Measurements from ENCODE around the gene TAS2R60. TPM values are rescaled to one million over a fixed set of nuclear protein-coding genes. Genes with fewer than 3 reads are reported as not detected.

TAS2R60 gene
- polyA plus RNA-seq, 3 donors: not detected

- no peak for DNase-seq (ENCODE audit: extremely low read depth in 1 of 11, low read depth in 9 of 11, low spot score in 4 of 11)
Measured at GRCh38 chr7:143492799-143493739, 49.8 kb downstream of the TAS2R60 start.

GRCh38 chr7:143493751-143494150 is 50.5 kb downstream of the TAS2R60 start:
- DNase-seq (ENCODE audit: extremely low read depth in 1 of 11, low read depth in 9 of 11, low spot score in 4 of 11): no peak

Other genes with a start within 250 kb of the TAS2R60 start
- gene TAS2R40, start 221.4 kb upstream of the TAS2R60 start, polyA plus RNA-seq (ENCODE audit: insufficient read length in 3 of 3): not detected
- 100 to 1,000 TPM; 182 to 219 (median 191) TPM for gene GSTK1, start 180.0 kb upstream of the TAS2R60 start, polyA plus RNA-seq (ENCODE audit: insufficient read length in 3 of 3)
- gene TMEM139, start 158.5 kb upstream of the TAS2R60 start, polyA plus RNA-seq (ENCODE audit: insufficient read length in 3 of 3): 10 to 100 TPM; 48.7 to 58.1 (median 55.9) TPM
- gene CASP2, start 155.1 kb upstream of the TAS2R60 start, polyA plus RNA-seq (ENCODE audit: insufficient read length in 3 of 3): 10 to 100 TPM; 47.5 to 58.4 (median 53.1) TPM
- gene CLCN1, start 127.3 kb upstream of the TAS2R60 start, polyA plus RNA-seq (ENCODE audit: insufficient read length in 3 of 3): under 1 TPM; 0.15 to 0.23 (median 0.20) TPM
- 1 to 10 TPM; 2.6 to 2.7 (median 2.6) TPM for gene FAM131B, start 80.7 kb upstream of the TAS2R60 start, polyA plus RNA-seq (ENCODE audit: insufficient read length in 3 of 3)
- 10 to 100 TPM; 70.1 to 96.0 (median 92.8) TPM for gene ZYX, start 62.1 kb upstream of the TAS2R60 start, polyA plus RNA-seq (ENCODE audit: insufficient read length in 3 of 3)
- 10 to 100 TPM; 18.3 to 19.6 (median 18.9) TPM for gene EPHA1, start 34.6 kb upstream of the TAS2R60 start, polyA plus RNA-seq (ENCODE audit: insufficient read length in 3 of 3)
- not detected for gene TAS2R41, start 34.4 kb downstream of the TAS2R60 start, polyA plus RNA-seq (ENCODE audit: insufficient read length in 3 of 3)
- 1 to 10 TPM in 2 of 3 donors, under 1 TPM in 1; 0.43 to 1.7 (median 1.5) TPM for gene CTAGE15, start 128.3 kb downstream of the TAS2R60 start, polyA plus RNA-seq (ENCODE audit: insufficient read length in 3 of 3)
- 1 to 10 TPM; 2.3 to 3.8 (median 3.0) TPM for gene TCAF2, start 177.5 kb downstream of the TAS2R60 start, polyA plus RNA-seq (ENCODE audit: insufficient read length in 3 of 3)

Measured in renal cortex interstitium (tissue), 11 donors.